ENCODE measurements around the gene SSUH2.

- TF ChIP-seq EZH2 (IDR thresholded peaks at IDR 0.05) (no peak), POLR2AphosphoS5 (IDR thresholded peaks at IDR 0.05; ENCODE audit: borderline replicate concordance, low read depth, low read length) (no peak)
Measured at GRCh38 chr3:8607234-8608040, 37.2 kb downstream of the SSUH2 start.
